Measurements from ENCODE around the gene UBAC2. TPM values are rescaled to one million over a fixed set of nuclear protein-coding genes. Genes with fewer than 3 reads are reported as not detected.

The UBAC2 gene
- total RNA-seq, 1 donor from 2014 or later = 64.3 TPM

DNA sequence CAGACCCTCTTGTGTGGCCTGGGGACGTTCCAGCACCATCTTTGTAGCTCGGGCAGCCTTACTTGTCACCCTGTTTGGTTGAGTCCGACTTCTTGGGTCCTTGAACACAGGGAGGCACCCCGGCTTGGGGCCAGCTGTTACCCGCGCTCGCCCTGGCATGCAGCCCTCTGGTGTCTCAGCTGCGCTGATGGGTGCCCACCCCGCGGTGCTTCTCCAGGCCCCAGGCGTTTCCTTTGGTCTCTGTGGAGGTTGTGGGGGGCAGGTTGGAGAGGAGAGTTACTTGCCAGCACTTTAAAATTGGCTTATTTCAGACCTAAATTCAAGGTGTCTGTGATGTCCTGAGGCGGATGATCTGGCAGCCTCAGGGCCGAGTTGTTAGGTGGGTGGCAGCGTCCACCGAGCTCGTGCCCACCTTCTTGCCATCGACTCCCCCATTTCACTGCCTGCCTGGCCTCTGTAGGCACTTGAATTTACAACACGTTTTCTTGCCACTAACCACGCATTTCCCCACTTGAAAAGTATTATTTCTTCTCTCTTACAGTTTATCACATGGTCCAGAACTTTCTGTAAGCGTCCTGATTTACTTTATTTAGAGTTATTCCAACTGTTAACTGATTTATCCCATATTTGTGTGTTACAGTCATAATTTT is 16.9 kb downstream of the UBAC2 start:
- TF ChIP-seq, protein P1, sequence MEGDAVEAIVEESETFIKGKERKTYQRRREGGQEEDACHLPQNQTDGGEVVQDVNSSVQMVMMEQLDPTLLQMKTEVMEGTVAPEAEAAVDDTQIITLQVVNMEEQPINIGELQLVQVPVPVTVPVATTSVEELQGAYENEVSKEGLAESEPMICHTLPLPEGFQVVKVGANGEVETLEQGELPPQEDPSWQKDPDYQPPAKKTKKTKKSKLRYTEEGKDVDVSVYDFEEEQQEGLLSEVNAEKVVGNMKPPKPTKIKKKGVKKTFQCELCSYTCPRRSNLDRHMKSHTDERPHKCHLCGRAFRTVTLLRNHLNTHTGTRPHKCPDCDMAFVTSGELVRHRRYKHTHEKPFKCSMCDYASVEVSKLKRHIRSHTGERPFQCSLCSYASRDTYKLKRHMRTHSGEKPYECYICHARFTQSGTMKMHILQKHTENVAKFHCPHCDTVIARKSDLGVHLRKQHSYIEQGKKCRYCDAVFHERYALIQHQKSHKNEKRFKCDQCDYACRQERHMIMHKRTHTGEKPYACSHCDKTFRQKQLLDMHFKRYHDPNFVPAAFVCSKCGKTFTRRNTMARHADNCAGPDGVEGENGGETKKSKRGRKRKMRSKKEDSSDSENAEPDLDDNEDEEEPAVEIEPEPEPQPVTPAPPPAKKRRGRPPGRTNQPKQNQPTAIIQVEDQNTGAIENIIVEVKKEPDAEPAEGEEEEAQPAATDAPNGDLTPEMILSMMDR (IDR thresholded peaks at IDR 0.05; ENCODE audit: unreplicated experiment) = no peak
- no peak overlapping the region for H3K27ac Mint-ChIP-seq

DNA sequence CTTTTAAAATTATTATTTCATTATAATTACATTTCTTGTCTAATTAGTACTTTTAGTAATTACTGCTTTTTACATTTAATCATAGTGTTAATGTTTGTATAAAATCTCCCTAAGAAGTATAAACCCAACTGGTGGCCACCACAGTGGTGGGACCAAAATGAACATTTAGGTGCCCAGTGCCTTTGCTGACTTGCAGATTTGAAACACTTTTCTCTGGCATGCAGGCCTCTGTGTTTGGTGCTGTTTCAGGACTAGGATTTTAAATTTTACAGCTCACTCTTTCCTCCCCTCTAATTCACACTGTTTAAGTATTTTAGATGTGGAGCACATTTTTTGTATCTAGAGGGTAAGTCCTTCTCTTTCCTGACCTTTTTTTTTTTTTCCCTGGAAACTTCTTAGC is 17.5 kb downstream of the UBAC2 start:
- peaks cover 13% of the 10 kb centered on the region for H3K36me3 Mint-ChIP-seq
- peak overlapping the region; percentile 2 for H3K27ac Mint-ChIP-seq
- peaks cover 13% of the 10 kb centered on the region for H3K9me3 Mint-ChIP-seq
- no peak overlapping the region for H3K4me3 Mint-ChIP-seq
- TF ChIP-seq, protein P1 (IDR thresholded peaks at IDR 0.05; ENCODE audit: unreplicated experiment) = no peak
- DNase-seq (ENCODE audit: low spot score in 2 of 2, unreplicated experiment in 2 of 2) = no peak
- H3K27me3 Mint-ChIP-seq (ENCODE audit: low read depth) = no peaks in the 10 kb centered on the region
- peaks cover 9% of the 10 kb centered on the region for H3K4me1 Mint-ChIP-seq

More for the DNA sequence above, 16.9 kb downstream of the UBAC2 start:
- DNase-seq (ENCODE audit: low spot score in 2 of 2, unreplicated experiment in 2 of 2) = no peak
- Mint-ChIP-seq H3K9me3 (peaks cover 9% of the 10 kb centered on the region), H3K36me3 (peaks cover 13% of the 10 kb centered on the region), H3K27me3 (ENCODE audit: low read depth) (no peaks in the 10 kb centered on the region), H3K4me3 (no peak overlapping the region), H3K4me1 (peaks cover 9% of the 10 kb centered on the region)

DNA sequence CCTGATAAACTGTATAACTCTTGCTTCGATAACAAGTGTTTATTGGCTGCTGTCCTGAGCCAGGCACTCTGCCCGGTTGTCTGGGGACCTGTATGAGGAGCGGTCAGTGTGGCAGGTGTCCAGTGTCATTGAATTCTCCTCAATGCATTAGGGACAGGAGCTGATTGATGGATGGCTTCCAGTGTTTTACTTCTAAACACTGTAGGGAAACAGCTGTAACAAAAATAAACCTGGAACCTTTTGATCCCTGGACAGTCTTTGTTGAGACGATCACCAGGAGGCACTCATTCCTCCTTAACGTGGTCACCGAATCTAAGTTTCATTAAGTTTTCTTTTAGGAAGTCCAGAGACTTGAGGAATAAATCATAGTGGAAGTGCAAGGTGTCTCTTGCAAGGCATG is 17.9 kb downstream of the UBAC2 start:
- peak overlapping the region; percentile 2 for H3K27ac Mint-ChIP-seq
- DNase-seq (ENCODE audit: low spot score in 2 of 2, unreplicated experiment in 2 of 2) = no peak
- H3K27me3 Mint-ChIP-seq (ENCODE audit: low read depth) = no peaks in the 10 kb centered on the region
- peaks cover 13% of the 10 kb centered on the region for H3K36me3 Mint-ChIP-seq
- H3K9me3 Mint-ChIP-seq = peaks cover 17% of the 10 kb centered on the region
- no peak overlapping the region for H3K4me3 Mint-ChIP-seq
- TF ChIP-seq, protein P1 (IDR thresholded peaks at IDR 0.05; ENCODE audit: unreplicated experiment) = no peak
- peaks cover 9% of the 10 kb centered on the region for H3K4me1 Mint-ChIP-seq

- Mint-ChIP-seq H3K27ac (no peak overlapping the region), H3K4me3 (no peak overlapping the region), H3K9me3 (peaks cover 19% of the 10 kb centered on the region), H3K36me3 (peaks cover 13% of the 10 kb centered on the region), H3K27me3 (ENCODE audit: low read depth) (no peaks in the 10 kb centered on the region), H3K4me1 (peaks cover 9% of the 10 kb centered on the region)
- DNase-seq (ENCODE audit: low spot score in 2 of 2, unreplicated experiment in 2 of 2) = no peak
- TF ChIP-seq, protein P1 (IDR thresholded peaks at IDR 0.05; ENCODE audit: unreplicated experiment) = no peak
Measured at GRCh38 chr13:99218969-99219368, 18.3 kb downstream of the UBAC2 start.

DNA sequence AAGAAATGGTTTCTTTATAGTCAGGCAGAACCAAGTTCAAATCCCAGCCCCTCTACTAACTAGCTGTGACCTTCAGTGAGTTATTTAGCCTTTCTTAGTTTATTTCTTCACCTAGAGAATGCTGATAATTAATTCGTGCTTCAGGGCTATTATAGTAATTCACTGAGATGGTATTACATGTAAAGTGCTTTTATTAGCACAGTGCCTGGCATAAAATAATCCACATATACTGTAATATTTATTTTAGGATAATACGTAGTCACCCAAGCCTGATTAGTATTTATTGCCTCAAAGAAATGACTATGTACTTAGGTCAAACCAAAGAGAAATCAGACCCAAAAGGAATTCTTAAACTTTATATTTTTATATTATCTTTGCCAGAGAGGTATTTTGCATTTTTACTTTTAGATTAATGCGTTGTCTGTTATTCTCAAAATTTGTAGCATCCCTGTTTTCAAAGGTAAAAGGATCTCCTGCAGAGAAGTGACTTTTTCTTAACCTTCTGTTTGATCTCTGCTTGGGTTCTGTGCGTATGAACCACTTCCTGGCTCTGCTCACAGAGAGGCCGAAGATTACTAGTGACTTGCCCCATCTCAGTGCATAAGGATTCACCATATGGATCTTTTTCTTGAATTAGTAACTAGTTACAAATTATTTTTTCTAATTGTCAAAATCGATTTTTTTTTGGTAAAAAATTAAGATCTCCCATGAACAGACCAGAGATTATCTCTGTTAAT is 19.7 kb downstream of the UBAC2 start:
- DNase-seq (ENCODE audit: low spot score in 2 of 2, unreplicated experiment in 2 of 2) = no peak
- no peak overlapping the region for H3K27ac Mint-ChIP-seq
- no peak overlapping the region for H3K4me3 Mint-ChIP-seq
- H3K36me3 Mint-ChIP-seq = peaks cover 10% of the 10 kb centered on the region
- no peaks in the 10 kb centered on the region for H3K27me3 Mint-ChIP-seq (ENCODE audit: low read depth)
- peaks cover 19% of the 10 kb centered on the region for H3K9me3 Mint-ChIP-seq
- peaks cover 6% of the 10 kb centered on the region for H3K4me1 Mint-ChIP-seq
- TF ChIP-seq, protein P1 (IDR thresholded peaks at IDR 0.05; ENCODE audit: unreplicated experiment) = no peak
